C4-2B (cell line): ENCODE data around the gene KREMEN1.

Experiments used
- H3K27ac ChIP-seq: fragments of 450-650 bp; 2 replicates; pipeline ENCODE4 v1.5.1; 2017
- ZFX ChIP-seq: fragments of 450-650 bp; IDR thresholded peaks from 2 replicates; pipeline ENCODE4 v1.6.1; 2017
- TF ChIP-seq, protein P1 (sequence below): fragments of 450-650 bp; conservative IDR thresholded peaks from 2 replicates; pipeline ENCODE4 v1.5.1; 2017; ENCODE audit warnings: mild to moderate bottlenecking

Gene KREMEN1

DNA sequence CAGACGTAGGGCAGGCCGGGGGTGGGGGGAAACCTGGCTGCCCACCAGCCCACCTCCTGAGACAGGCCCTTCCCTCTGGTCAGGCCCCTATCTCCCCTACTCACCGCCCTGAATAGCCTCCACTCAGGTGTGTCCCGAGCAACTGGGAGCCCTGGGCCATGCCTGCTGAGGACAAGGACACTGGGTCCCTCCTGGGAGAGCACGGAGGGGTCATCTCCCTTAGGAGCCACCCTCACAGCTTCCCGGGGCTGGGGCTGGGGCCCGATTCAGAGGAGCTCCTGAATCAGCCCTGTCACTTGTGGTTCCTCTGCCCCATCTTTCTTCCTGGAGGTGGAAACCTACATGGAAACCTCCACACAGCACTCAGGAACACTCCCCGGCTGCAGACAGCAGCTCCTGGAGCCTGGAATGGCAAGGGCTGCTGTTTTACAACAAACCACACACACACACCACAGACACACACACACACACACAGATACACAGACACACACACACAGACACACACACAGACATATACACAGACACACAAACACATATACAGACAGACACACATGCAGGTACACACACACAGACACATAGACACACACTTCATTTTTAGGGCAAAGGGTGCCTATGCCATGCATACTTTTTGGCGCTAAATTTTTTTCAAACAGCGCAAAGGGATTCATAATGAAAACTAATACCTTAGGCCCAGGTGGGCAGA is 123.3 kb downstream of the KREMEN1 start:
- TF ChIP-seq, protein P1, sequence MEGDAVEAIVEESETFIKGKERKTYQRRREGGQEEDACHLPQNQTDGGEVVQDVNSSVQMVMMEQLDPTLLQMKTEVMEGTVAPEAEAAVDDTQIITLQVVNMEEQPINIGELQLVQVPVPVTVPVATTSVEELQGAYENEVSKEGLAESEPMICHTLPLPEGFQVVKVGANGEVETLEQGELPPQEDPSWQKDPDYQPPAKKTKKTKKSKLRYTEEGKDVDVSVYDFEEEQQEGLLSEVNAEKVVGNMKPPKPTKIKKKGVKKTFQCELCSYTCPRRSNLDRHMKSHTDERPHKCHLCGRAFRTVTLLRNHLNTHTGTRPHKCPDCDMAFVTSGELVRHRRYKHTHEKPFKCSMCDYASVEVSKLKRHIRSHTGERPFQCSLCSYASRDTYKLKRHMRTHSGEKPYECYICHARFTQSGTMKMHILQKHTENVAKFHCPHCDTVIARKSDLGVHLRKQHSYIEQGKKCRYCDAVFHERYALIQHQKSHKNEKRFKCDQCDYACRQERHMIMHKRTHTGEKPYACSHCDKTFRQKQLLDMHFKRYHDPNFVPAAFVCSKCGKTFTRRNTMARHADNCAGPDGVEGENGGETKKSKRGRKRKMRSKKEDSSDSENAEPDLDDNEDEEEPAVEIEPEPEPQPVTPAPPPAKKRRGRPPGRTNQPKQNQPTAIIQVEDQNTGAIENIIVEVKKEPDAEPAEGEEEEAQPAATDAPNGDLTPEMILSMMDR: no peak
- no peak for TF ChIP-seq ZFX
- H3K27ac ChIP-seq: no peak overlapping the region

- TF ChIP-seq ZFX: no peak
- TF ChIP-seq, protein P1: no peak
- no peak overlapping the region for H3K27ac ChIP-seq
Observed at GRCh38 chr22:29197096-29197495, 124.3 kb downstream of the KREMEN1 start.

- H3K27ac ChIP-seq: no peak overlapping the region
- no peak for TF ChIP-seq ZFX
- TF ChIP-seq, protein P1: no peak
Observed at GRCh38 chr22:29198240-29198639, 125.4 kb downstream of the KREMEN1 start.

- TF ChIP-seq, protein P1: no peak
- no peak for TF ChIP-seq ZFX
- H3K27ac ChIP-seq: no peak overlapping the region
Observed at GRCh38 chr22:29199702-29200400, 127.0 kb downstream of the KREMEN1 start.

DNA sequence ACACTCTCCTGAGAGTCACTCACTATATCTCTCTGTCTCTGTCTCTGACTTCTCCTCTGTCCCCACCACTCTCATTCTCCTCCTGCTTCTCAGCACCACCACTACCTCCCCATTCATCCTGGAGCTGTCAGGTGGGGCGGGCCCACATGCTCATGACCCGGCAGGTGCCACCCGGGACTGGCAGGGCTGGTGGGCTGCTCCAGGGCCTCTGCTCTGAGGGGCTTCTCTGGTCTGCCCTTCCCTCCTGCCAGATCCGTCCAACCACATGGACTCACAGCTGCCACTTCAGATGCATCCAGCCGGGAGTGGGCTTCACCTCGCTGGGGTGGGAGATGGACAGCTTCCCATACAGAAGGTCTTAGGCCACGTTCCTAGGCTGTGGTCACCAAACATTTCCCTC is 128.1 kb downstream of the KREMEN1 start:
- TF ChIP-seq ZFX: no peak
- TF ChIP-seq, protein P1: no peak

GRCh38 chr22:29201782-29202181 is 128.9 kb downstream of the KREMEN1 start:
- H3K27ac ChIP-seq: no peak overlapping the region
- no peak for TF ChIP-seq ZFX
- TF ChIP-seq, protein P1: no peak

More for the DNA sequence above, 128.1 kb downstream of the KREMEN1 start:
- no peak overlapping the region for H3K27ac ChIP-seq
